H9 (cell line): ENCODE data around the gene CACNB4. TPM values are rescaled to one million over a fixed set of nuclear protein-coding genes. Genes with fewer than 3 reads are reported as not detected.
"Not testable (repeated sequence)": the region's sequence is repeated elsewhere in the genome, so short reads cannot be mapped to it uniquely, and the experiment has no call there.

ENCODE experiments used
- DNase-seq: peaks from one replicate; pipeline ENCODE4 v3.0.0-alpha.2; 2017
- H2AFZ ChIP-seq: one replicate; pipeline ENCODE4 v1.6.1; 2013; ENCODE audit warnings: mild to moderate bottlenecking, low read length, control low read depth, moderate library complexity
- H2AK5ac ChIP-seq: 2 replicates; pipeline ENCODE4 v1.6.1; 2013; ENCODE audit warnings: low read length, control low read depth, mixed read lengths; ENCODE audit not compliant: insufficient read length
- H2BK120ac ChIP-seq: one replicate; pipeline ENCODE4 v1.6.1; 2013; ENCODE audit warnings: low read depth, mild to moderate bottlenecking, low read length, control low read depth, inconsistent platforms; ENCODE audit not compliant: poor library complexity, severe bottlenecking
- H2BK12ac ChIP-seq: 2 replicates; pipeline ENCODE4 v1.6.1; 2013; ENCODE audit warnings: low read length, control low read depth, mixed read lengths, low read depth; ENCODE audit not compliant: insufficient read length
- H2BK15ac ChIP-seq: 2 replicates; pipeline ENCODE4 v1.6.1; 2013; ENCODE audit warnings: low read depth, low read length, control low read depth
- H2BK20ac ChIP-seq: one replicate; pipeline ENCODE4 v1.6.1; 2013; ENCODE audit warnings: low read depth, mild to moderate bottlenecking, low read length, control low read depth, inconsistent platforms; ENCODE audit not compliant: poor library complexity, severe bottlenecking
- H2BK5ac ChIP-seq: 2 replicates; pipeline ENCODE4 v1.6.1; 2013; ENCODE audit warnings: low read length, control low read depth, mixed read lengths; ENCODE audit not compliant: insufficient read length
- H3K14ac ChIP-seq: 2 replicates; pipeline ENCODE4 v1.6.1; 2013; ENCODE audit warnings: low read length, control low read depth; ENCODE audit not compliant: insufficient read depth
- H3K18ac ChIP-seq: 2 replicates; pipeline ENCODE4 v1.6.1; 2013; ENCODE audit warnings: low read depth, mild to moderate bottlenecking, mixed read lengths, low read length, control low read depth; ENCODE audit not compliant: insufficient read length
- H3K23ac ChIP-seq: 2 replicates; pipeline ENCODE4 v1.6.1; 2013; ENCODE audit warnings: low read length, control low read depth, mixed read lengths, low read depth; ENCODE audit not compliant: insufficient read length
- H3K23me2 ChIP-seq: 2 replicates; pipeline ENCODE4 v1.6.1; 2013; ENCODE audit warnings: low read depth, mild to moderate bottlenecking, mixed read lengths, low read length, control low read depth; ENCODE audit not compliant: insufficient read length, poor library complexity, severe bottlenecking
- H3K27ac ChIP-seq: 2 replicates; pipeline ENCODE4 v1.5.1; 2013; ENCODE audit warnings: low read length, control low read depth, mixed read lengths, low read depth; ENCODE audit not compliant: insufficient read length
- H3K27me3 ChIP-seq: 2 replicates; pipeline ENCODE4 v1.6.1; 2013; ENCODE audit warnings: low read length, control low read depth, inconsistent platforms; ENCODE audit not compliant: insufficient read depth
- H3K4ac ChIP-seq: 2 replicates; pipeline ENCODE4 v1.6.1; 2013; ENCODE audit warnings: low read depth, mild to moderate bottlenecking, control low read depth, inconsistent platforms, low read length, moderate library complexity
- H3K4me1 ChIP-seq: 2 replicates; pipeline ENCODE4 v1.6.1; 2013; ENCODE audit warnings: low read length, control low read depth, inconsistent platforms; ENCODE audit not compliant: insufficient read depth
- H3K4me2 ChIP-seq: 2 replicates; pipeline ENCODE4 v1.6.1; 2013; ENCODE audit warnings: low read length, control low read depth, mixed read lengths; ENCODE audit not compliant: insufficient read length, insufficient read depth
- H3K56ac ChIP-seq: 2 replicates; pipeline ENCODE4 v1.6.1; 2013; ENCODE audit warnings: low read depth, mild to moderate bottlenecking, mixed read lengths, low read length, control low read depth; ENCODE audit not compliant: insufficient read length
- H3K79me1 ChIP-seq: 2 replicates; pipeline ENCODE4 v1.6.1; 2013; ENCODE audit warnings: low read depth, mild to moderate bottlenecking, moderate library complexity, low read length, control low read depth, inconsistent platforms; ENCODE audit not compliant: insufficient read depth, poor library complexity, severe bottlenecking
- H3K79me2 ChIP-seq: 2 replicates; pipeline ENCODE4 v1.6.1; 2013; ENCODE audit warnings: low read length, control low read depth, inconsistent platforms; ENCODE audit not compliant: insufficient read depth
- H3K9ac ChIP-seq: 2 replicates; pipeline ENCODE4 v1.6.1; 2013; ENCODE audit warnings: low read length, control low read depth, mixed read lengths; ENCODE audit not compliant: insufficient read length; ENCODE audit errors: extremely low read depth
- H3K9me3 ChIP-seq: one replicate; pipeline ENCODE4 v1.6.1; 2013; ENCODE audit warnings: low read depth, low read length, inconsistent platforms; ENCODE audit not compliant: control insufficient read depth
- H3T11ph ChIP-seq: one replicate; pipeline ENCODE4 v1.6.1; 2013; ENCODE audit warnings: mild to moderate bottlenecking, low read length, control low read depth, inconsistent platforms
- H4K20me1 ChIP-seq: one replicate; pipeline ENCODE4 v1.6.1; 2013; ENCODE audit not compliant: control insufficient read depth, insufficient read length, insufficient read depth
- H4K5ac ChIP-seq: 2 replicates; pipeline ENCODE4 v1.6.1; 2013; ENCODE audit warnings: low read depth, mild to moderate bottlenecking, mixed read lengths, low read length, control low read depth; ENCODE audit not compliant: insufficient read length
- H4K8ac ChIP-seq: replicated peaks from 2 replicates; pipeline ENCODE4 v1.6.1; 2013; ENCODE audit warnings: low read length, control low read depth, mixed read lengths, low read depth; ENCODE audit not compliant: insufficient read length
- H4K91ac ChIP-seq: 2 replicates; pipeline ENCODE4 v1.6.1; 2013; ENCODE audit warnings: low read depth, mild to moderate bottlenecking, moderate library complexity, mixed read lengths, low read length, control low read depth; ENCODE audit not compliant: insufficient read length
- H3K27ac Mint-ChIP-seq, 3 experiments: 2 replicates in 2 of 3; 3 replicates in 1 of 3; pipeline ENCODE4 v1.8.0; 2020 to 2021; ENCODE audit warnings: mixed read lengths in 3 of 3, mild to moderate bottlenecking in 1 of 3, moderate library complexity in 1 of 3
- H3K27me3 Mint-ChIP-seq: 2 replicates; pipeline ENCODE4 v1.8.0; 2021; ENCODE audit warnings: low read depth, mild to moderate bottlenecking, moderate library complexity, mixed read lengths
- H3K36me3 Mint-ChIP-seq, 3 experiments: 2 replicates in 2 of 3; 3 replicates in 1 of 3; pipeline ENCODE4 v1.8.0; 2020 to 2021; ENCODE audit warnings: low read depth in 3 of 3, mixed read lengths in 3 of 3; ENCODE audit not compliant: insufficient read depth in 1 of 3
- H3K4me1 Mint-ChIP-seq, 2 experiments: 2 replicates each; pipeline ENCODE4 v1.8.0; 2020; ENCODE audit warnings: mixed read lengths in 2 of 2
- H3K4me3 Mint-ChIP-seq, 2 experiments: 2 replicates in 1 of 2; 3 replicates in 1 of 2; pipeline ENCODE4 v1.8.0; 2020 to 2021; ENCODE audit warnings: mild to moderate bottlenecking in 2 of 2, mixed read lengths in 2 of 2, moderate library complexity in 1 of 2
- H3K9me3 Mint-ChIP-seq, 2 experiments: 2 replicates in 1 of 2; 3 replicates in 1 of 2; pipeline ENCODE4 v1.8.0; 2020; ENCODE audit warnings: mild to moderate bottlenecking in 2 of 2, mixed read lengths in 2 of 2, moderate library complexity in 1 of 2
- CTCF ChIP-seq: fragments of 200-600 bp; sonication (generic); conservative IDR thresholded peaks from 3 replicates; pipeline ENCODE4 v1.8.0; 2021; ENCODE audit warnings: antibody characterized with exemption, mild to moderate bottlenecking
- WGBS: extraction: QIAGEN DNeasy Blood & Tissue Kit; methylation state at CpG from one replicate; pipeline ENCODE4 v1.1.7; 2013; ENCODE audit warnings: missing lambda C conversion rate, low lambda C conversion rate, mixed read lengths; ENCODE audit not compliant: insufficient read length; ENCODE audit errors: extremely low coverage; 5-methylcytosine and 5-hydroxymethylcytosine counted together
- total RNA-seq: library from RNA; stranded (reverse); gene quantifications from 2 replicates; pipeline ENCODE4 v1.2.1, GENCODE V29; 2021

The CACNB4 gene
- total RNA-seq, 1 experiment from 2014 or later = 1.4 TPM

GRCh38 chr2:152022090-152022489, 76.8 kb downstream of the CACNB4 start:
- H3K79me1 ChIP-seq = no peaks in the 10 kb centered on the region
- H2BK12ac ChIP-seq = no peak overlapping the region
- no peaks in the 10 kb centered on the region for H3K27me3 Mint-ChIP-seq
- H4K8ac ChIP-seq = no peak overlapping the region
- H3T11ph ChIP-seq = no peak overlapping the region
- H3K4me1 Mint-ChIP-seq = peaks cover 0 to 2% of the 10 kb centered on the region in 2 experiments; a peak in 1 of 4 replicates
- H3K23me2 ChIP-seq = peaks cover 3% of the 10 kb centered on the region
- no peak for DNase-seq
- H2BK120ac ChIP-seq = no peak overlapping the region
- H2AFZ ChIP-seq = no peak overlapping the region
- no peak overlapping the region for H3K4me3 Mint-ChIP-seq
- no peak overlapping the region for H3K14ac ChIP-seq
- no peak overlapping the region for H2BK15ac ChIP-seq
- H3K36me3 Mint-ChIP-seq = no peaks in the 10 kb centered on the region
- H3K27ac Mint-ChIP-seq = no peak overlapping the region
- H3K56ac ChIP-seq = no peak overlapping the region
- H3K27me3 ChIP-seq = no peaks in the 10 kb centered on the region
- H2BK20ac ChIP-seq = no peak overlapping the region
- no peak overlapping the region for H2AK5ac ChIP-seq
- no peaks in the 10 kb centered on the region for H3K9me3 ChIP-seq
- no peak overlapping the region for H4K91ac ChIP-seq
- no peak overlapping the region for H3K9ac ChIP-seq
- H3K9me3 Mint-ChIP-seq = no peaks in the 10 kb centered on the region; a peak in 1 of 5 replicates
- H3K4me1 ChIP-seq = peaks cover 2% of the 10 kb centered on the region; the same call in 1 of the 2 replicates
- no peak overlapping the region for H3K4me2 ChIP-seq
- no peak for TF ChIP-seq CTCF
- H4K20me1 ChIP-seq = no peaks in the 10 kb centered on the region
- no peak overlapping the region for H4K5ac ChIP-seq
- H2BK5ac ChIP-seq = no peak overlapping the region
- H3K27ac ChIP-seq = no peak overlapping the region
- no peak overlapping the region for H3K18ac ChIP-seq
- no CpG with 5 or more reads among the region's 3 CpGs for WGBS
- 0 out of 2 replicates have a peak, but pooled peaks cover 1% of the 10 kb centered on the region for H3K79me2 ChIP-seq
- H3K23ac ChIP-seq = no peak overlapping the region
- H3K4ac ChIP-seq = no peak overlapping the region

- DNase-seq, H2AK5ac ChIP-seq, H3K23me2 ChIP-seq, H3K4me3 Mint-ChIP-seq, H4K8ac ChIP-seq, H2BK120ac ChIP-seq, H3T11ph ChIP-seq, H3K36me3 Mint-ChIP-seq, H3K27ac ChIP-seq, H3K9ac ChIP-seq, H4K5ac ChIP-seq, H2AFZ ChIP-seq, H3K79me2 ChIP-seq, H4K20me1 ChIP-seq, H3K4me1 Mint-ChIP-seq, H3K18ac ChIP-seq, H3K27me3 Mint-ChIP-seq, H3K27me3 ChIP-seq, H2BK12ac ChIP-seq, H3K23ac ChIP-seq, H3K4me1 ChIP-seq, H2BK20ac ChIP-seq, H3K27ac Mint-ChIP-seq, H3K56ac ChIP-seq, H3K14ac ChIP-seq, H3K9me3 Mint-ChIP-seq, H4K91ac ChIP-seq, H3K4ac ChIP-seq, H3K4me2 ChIP-seq, H3K79me1 ChIP-seq, H2BK15ac ChIP-seq, H3K9me3 ChIP-seq, H2BK5ac ChIP-seq: not testable (repeated sequence)
- WGBS = no CpG with 5 or more reads among the region's 11 CpGs
Observed at GRCh38 chr2:152021001-152021400, 77.8 kb downstream of the CACNB4 start.
